ENCODE data around the gene BRMS1. TPM values are rescaled to one million over a fixed set of nuclear protein-coding genes. Genes with fewer than 3 reads are reported as not detected.
A peak's percentile ranks its signal among the peaks of the same experiment; 100 is the strongest.
"Not testable (repeated sequence)": the region's sequence is repeated elsewhere in the genome, so short reads cannot be mapped to it uniquely, and the experiment has no call there.

The BRMS1 gene
- total RNA-seq, 1 donor from 2014 or later: 37.8 TPM

DNA sequence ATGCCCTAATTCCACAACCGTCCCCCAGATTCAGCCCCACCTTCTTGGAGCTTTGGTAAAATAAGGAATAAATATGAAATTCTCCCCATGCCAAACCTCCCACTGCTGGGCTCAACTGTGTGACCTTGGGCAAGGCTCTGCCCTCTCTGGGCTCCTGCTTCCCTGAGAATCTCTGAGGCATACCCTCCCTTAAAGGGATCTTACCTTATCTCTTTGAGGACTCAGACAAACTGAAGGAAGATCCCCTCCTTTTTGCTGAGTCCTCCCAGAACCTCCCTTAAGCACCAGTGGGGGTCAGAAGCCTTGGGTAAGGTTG lies 30.8 kb downstream of the BRMS1 start:
- peaks cover 5% of the 10 kb centered on the region for H3K27me3 ChIP-seq (ENCODE audit: low read depth)
- intact Hi-C loops (cut with DNase I): no loop called here
- no peak for DNase-seq
- no peaks in the 10 kb centered on the region for H3K9me3 ChIP-seq
- no peak for ATAC-seq
- TF ChIP-seq, protein P1, sequence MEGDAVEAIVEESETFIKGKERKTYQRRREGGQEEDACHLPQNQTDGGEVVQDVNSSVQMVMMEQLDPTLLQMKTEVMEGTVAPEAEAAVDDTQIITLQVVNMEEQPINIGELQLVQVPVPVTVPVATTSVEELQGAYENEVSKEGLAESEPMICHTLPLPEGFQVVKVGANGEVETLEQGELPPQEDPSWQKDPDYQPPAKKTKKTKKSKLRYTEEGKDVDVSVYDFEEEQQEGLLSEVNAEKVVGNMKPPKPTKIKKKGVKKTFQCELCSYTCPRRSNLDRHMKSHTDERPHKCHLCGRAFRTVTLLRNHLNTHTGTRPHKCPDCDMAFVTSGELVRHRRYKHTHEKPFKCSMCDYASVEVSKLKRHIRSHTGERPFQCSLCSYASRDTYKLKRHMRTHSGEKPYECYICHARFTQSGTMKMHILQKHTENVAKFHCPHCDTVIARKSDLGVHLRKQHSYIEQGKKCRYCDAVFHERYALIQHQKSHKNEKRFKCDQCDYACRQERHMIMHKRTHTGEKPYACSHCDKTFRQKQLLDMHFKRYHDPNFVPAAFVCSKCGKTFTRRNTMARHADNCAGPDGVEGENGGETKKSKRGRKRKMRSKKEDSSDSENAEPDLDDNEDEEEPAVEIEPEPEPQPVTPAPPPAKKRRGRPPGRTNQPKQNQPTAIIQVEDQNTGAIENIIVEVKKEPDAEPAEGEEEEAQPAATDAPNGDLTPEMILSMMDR (IDR thresholded peaks at IDR 0.05): no peak
- peak overlapping the region; percentile 88 for H3K27ac ChIP-seq
- H3K4me1 ChIP-seq: peaks cover 43% of the 10 kb centered on the region
- peak overlapping the region; percentile 59 for H3K4me3 ChIP-seq
- no peaks in the 10 kb centered on the region for H3K36me3 ChIP-seq

DNA sequence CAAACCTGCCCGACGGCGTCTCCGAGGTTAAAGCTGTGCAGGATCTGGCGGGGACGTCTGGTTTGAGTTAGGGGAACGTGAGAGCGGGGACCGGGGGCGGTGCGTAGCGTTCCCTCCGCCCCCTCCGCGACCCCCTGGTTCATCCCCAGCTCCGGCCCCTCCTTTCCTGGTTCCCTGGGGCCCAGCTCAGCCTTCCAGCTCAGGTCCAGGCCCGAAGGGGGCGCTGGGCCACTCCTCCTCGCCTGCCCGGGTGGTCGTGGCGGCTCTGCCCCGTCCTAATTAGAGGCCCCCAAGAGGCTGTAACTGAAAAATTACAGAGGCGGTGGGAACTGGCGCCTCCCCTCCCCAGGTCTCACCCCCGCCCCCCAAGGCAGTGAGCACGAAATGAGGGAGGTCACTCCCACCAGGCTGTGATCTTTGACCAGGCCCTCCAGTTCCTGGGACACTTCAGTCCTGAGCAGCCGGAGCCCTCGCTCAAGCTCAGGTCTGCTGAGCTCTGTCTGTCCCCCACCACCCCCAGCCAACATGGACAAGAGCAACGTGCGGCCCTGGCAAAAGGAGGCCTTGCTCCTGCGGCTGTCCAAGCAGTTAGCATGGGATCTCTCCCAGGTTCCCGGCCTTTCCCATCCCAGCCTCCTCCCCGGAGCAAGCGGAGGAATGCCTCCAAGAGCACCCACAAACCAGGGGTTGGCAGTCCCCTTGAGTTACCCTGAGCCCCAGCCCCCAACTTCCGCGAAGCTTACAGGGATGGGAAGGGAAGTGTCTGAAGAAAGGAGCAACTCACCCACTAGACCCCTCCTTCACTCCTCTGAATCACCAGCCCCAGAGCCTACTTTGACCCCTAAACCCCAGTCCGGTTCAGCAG lies 31.4 kb downstream of the BRMS1 start:
- ATAC-seq (no peak), DNase-seq (peak; percentile 55)
- Histone ChIP-seq H3K36me3 (no peaks in the 10 kb centered on the region), H3K4me3 (peak overlapping the region; percentile 59), H3K9me3 (no peaks in the 10 kb centered on the region), H3K27me3 (ENCODE audit: low read depth) (peaks cover 5% of the 10 kb centered on the region), H3K4me1 (peaks cover 37% of the 10 kb centered on the region), H3K27ac (peak overlapping the region; percentile 88)
- TF ChIP-seq, protein P1 (IDR thresholded peaks at IDR 0.05): no peak
- intact Hi-C loops (cut with DNase I): no loop called here

DNA sequence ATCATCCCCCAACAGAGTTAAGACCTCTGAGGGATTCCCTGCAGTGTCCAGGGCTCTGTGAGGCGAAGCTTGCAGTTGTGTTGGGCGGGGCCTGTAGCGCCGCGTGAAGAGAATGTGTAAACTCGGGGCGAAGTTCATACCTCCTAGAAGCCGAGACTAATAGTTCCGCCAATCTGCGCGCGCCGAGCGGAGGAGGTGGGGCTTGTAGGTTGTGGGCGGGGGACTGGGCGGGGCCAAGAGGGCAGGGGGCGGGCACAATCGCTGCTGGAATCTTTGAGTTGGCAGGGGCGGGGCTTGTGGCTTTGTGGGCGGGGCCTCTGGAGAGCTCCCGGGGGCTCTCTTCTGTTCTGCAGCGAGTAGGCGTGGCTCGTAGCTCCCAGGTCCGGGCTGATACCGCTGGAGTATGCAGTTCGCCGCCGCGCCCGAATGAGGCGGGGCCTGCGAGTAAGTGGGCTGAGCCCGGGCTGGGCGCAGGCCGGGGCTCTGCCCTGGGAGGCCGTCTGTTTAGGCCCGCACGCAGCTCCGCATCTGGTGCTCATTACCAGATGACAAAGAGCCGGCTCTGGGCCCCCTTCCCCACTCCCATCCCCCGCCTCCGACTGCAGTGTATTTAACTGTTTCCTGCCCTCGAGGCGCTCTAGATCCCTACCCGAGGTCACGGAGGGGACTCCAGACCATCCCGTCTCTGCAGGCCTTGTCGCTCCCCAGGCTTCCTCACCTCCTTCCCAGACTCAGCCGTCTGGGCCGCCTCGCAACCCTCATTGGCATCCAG lies 32.2 kb downstream of the BRMS1 start:
- intact Hi-C loops (cut with DNase I): no loop called here
- H3K4me1 ChIP-seq: peaks cover 29% of the 10 kb centered on the region

DNA sequence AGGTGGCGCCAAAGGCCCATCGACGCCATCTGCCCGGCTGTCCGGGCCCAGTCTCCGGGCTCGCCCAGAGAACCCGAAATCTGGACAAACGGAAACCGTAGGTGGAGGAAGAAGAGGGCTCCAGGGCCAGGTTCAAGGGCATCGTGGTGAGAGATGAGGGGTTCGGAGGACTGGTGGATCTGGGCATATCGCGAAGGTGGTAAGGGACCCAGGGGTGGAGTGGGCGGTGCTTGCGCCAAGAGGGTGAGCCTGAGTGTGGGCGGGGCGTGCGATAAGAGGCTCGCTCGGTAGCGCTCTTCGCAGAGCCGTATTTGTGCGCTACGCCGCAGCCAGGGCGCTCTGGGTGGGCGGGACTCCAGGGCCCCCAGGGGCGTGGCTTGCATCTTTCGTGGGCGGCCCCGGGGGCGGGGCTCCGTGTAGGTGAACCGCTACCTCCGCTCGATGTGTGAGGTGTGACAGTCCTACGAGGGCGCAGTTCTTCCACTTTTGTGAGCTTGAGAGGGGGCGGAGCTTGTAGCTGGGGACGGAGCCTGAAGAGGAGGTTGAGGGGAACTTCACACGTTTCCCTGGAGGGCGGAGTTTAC lies 32.8 kb downstream of the BRMS1 start:
- H3K36me3 ChIP-seq: no peaks in the 10 kb centered on the region
- intact Hi-C loops (cut with DNase I): no loop called here
- H3K27me3 ChIP-seq (ENCODE audit: low read depth): peaks cover 5% of the 10 kb centered on the region
- ATAC-seq: peak; percentile 87 to 89
- H3K4me1 ChIP-seq: peaks cover 22% of the 10 kb centered on the region
- H3K9me3 ChIP-seq: no peaks in the 10 kb centered on the region
- peak overlapping the region; percentile 59 for H3K4me3 ChIP-seq
- TF ChIP-seq, protein P1 (IDR thresholded peaks at IDR 0.05): peak; percentile 90
- H3K27ac ChIP-seq: peak overlapping the region; percentile 81
- peak; percentile 96 for DNase-seq

More for the DNA sequence above, 32.2 kb downstream of the BRMS1 start:
- ATAC-seq (peak; percentile 93 to 94), DNase-seq (peak; percentile 100)
- Histone ChIP-seq H3K9me3 (no peaks in the 10 kb centered on the region), H3K27me3 (ENCODE audit: low read depth) (peaks cover 5% of the 10 kb centered on the region), H3K4me3 (peak overlapping the region; percentile 59), H3K36me3 (no peaks in the 10 kb centered on the region), H3K27ac (peak overlapping the region; percentile 88)
- TF ChIP-seq, protein P1 (IDR thresholded peaks at IDR 0.05): no peak

DNA sequence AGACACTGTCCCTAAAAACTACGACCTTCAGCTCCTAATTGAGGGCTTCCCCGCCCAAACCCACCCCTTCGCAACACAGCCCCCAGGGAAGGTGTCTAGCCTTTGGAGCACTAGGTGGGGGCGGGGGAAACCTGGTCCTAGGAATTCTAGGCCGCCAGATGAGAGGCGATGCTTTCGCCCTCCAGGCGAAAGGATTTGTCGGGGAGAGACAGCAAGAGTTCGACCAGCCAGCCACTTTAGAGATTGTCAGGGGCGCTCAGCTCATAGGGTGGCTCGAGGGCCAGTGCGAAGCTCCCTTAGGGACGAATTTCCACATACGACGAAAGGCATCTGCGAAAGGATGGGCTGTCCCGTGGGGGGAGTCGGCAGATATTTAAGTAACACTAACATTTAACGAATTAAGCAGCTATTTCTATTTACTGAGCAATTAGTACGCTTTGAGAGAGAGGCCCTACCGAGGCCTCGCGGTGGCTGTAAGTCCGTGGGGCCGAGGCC lies 33.4 kb downstream of the BRMS1 start:
- peaks cover 17% of the 10 kb centered on the region for H3K4me1 ChIP-seq
- intact Hi-C loops (cut with DNase I): no loop called here
- peak overlapping the region; percentile 81 for H3K27ac ChIP-seq
- H3K9me3 ChIP-seq: no peaks in the 10 kb centered on the region
- DNase-seq (no peak), ATAC-seq (no peak)
- H3K4me3 ChIP-seq: peak overlapping the region; percentile 59
- no peaks in the 10 kb centered on the region for H3K36me3 ChIP-seq
- TF ChIP-seq, protein P1 (IDR thresholded peaks at IDR 0.05): no peak
- peaks cover 5% of the 10 kb centered on the region for H3K27me3 ChIP-seq (ENCODE audit: low read depth)

DNA sequence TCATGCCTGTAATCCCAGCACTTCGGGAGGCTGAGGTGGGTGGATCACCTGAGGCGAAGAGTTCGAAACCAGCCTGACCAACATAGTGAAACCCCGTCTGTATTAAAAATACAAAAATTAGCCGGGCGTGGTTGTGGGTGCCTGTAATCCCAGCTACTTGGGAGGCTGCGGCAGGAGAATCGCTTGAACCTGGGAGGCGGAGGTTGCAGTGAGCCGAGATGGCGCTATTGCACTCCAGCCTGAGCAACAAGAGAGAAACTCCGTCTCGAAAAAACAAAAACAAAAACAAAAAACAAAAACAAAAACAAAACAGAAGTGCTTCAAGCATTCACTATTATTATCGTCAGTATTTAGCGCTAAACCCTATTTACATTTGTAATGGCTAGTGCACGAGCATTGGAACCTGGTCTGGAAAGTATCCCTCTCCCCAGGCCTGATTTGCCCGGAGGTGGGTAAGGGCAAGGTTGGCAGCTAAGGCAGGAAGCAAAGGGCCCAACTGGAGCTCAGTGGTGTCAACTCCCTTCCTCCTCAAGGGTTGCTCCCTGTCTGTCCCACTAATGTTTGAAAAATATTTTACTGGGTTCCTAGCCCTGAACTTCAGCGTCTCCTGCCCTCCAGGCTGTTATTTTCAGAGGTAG lies 34.0 kb downstream of the BRMS1 start:
- H3K9me3 ChIP-seq; H3K27ac ChIP-seq; intact Hi-C loops (cut with DNase I); H3K36me3 ChIP-seq; H3K27me3 ChIP-seq (ENCODE audit: low read depth); ATAC-seq; H3K4me3 ChIP-seq; DNase-seq: not testable (repeated sequence)
- peaks cover 12% of the 10 kb centered on the region for H3K4me1 ChIP-seq
